Suprapubic skin (tissue), 4 donors: ENCODE results near the gene KLF7. TPM values are rescaled to one million over a fixed set of nuclear protein-coding genes. Genes with fewer than 3 reads are reported as not detected.

Experiments
- DNase-seq, 2 donors: peaks; one replicate each; pipeline ENCODE4 v3.0.0-alpha.2; 2019; ENCODE audit warnings: low spot score in 2 of 2
- H3K27ac ChIP-seq: fragments of 200-600 bp; sonication (generic); one replicate; pipeline ENCODE4 v1.5.1; 2019
- H3K27me3 ChIP-seq: fragments of 200-600 bp; sonication (generic); one replicate; pipeline ENCODE4 v1.5.1; 2019
- H3K36me3 ChIP-seq: fragments of 200-600 bp; sonication (generic); one replicate; pipeline ENCODE4 v1.5.1; 2019
- H3K4me1 ChIP-seq: fragments of 200-600 bp; sonication (generic); one replicate; pipeline ENCODE4 v1.5.1; 2019
- H3K4me3 ChIP-seq: fragments of 200-600 bp; sonication (generic); one replicate; pipeline ENCODE4 v1.5.1; 2019; ENCODE audit warnings: mild to moderate bottlenecking
- H3K9me3 ChIP-seq: fragments of 200-600 bp; sonication (generic); one replicate; pipeline ENCODE4 v1.5.1; 2019
- EP300 ChIP-seq: sonication (generic); formaldehyde crosslinking; IDR thresholded peaks from one replicate; pipeline ENCODE4 v1.6.1; 2017; ENCODE audit warnings: antibody characterized with exemption
- POLR2A ChIP-seq, 2 donors: fragments of 450-650 bp; IDR thresholded peaks; one replicate each; pipeline ENCODE4 v1.6.1; 2017; ENCODE audit warnings: antibody characterized with exemption in 2 of 2, mild to moderate bottlenecking in 2 of 2, moderate library complexity in 2 of 2
- POLR2AphosphoS5 ChIP-seq, 3 donors: sonication (generic); formaldehyde crosslinking; IDR thresholded peaks; one replicate each; pipeline ENCODE4 v1.6.1; 2017; ENCODE audit warnings: antibody characterized with exemption in 3 of 3
- WGBS: methylation state at CpG from one replicate; pipeline ENCODE4 v1.1.5; 2018; 5-methylcytosine and 5-hydroxymethylcytosine counted together
- total RNA-seq, 4 donors: library from RNA; depleted of rRNA; stranded (reverse); fragments of >200 nt; gene quantifications; one replicate each; pipeline ENCODE4 v1.1.0, GENCODE V29; 2016
- TF ChIP-seq, protein P1 (sequence below), 2 donors: fragments of 200-600 bp in 1 of 2; fragments of 450-650 bp in 1 of 2; sonication (generic) in 1 of 2; IDR thresholded peaks; one replicate each; pipeline ENCODE4 v1.5.1; 2016 to 2019; ENCODE audit warnings: antibody characterized with exemption in 2 of 2, mild to moderate bottlenecking in 1 of 2, moderate library complexity in 1 of 2

Gene KLF7
- total RNA-seq, 4 donors from 2014 or later: 10.0 to 17.4 (median 10.7) TPM

DNA sequence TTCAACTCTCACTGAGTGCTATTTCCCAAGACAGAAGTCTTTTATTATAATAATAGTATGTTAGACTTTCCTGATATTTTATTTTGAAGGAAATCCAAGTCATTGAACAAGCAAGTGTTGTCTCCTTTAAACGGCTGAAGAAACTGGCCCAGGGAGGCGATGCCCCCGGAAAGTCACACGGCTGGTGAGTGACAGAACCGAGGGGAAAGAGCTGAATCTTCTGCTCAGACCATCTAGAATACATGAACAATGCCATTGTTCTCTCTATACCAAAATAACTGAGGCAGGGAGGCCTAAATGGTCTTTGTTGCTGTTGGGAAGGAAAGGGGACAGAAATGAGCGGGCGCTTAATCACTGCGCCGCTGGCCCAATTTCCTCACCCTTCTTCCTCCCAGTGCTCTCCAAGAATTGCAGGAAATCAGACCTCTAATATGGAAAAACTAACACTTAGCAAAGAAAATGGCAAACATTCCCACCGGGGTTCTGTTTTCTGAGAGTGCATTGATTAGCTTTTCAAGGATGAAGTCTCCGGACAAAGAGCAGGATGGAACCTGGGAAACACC lies 101.5 kb downstream of the KLF7 start:
- Histone ChIP-seq H3K36me3 (no peaks in the 10 kb centered on the region), H3K9me3 (no peaks in the 10 kb centered on the region), H3K4me3 (no peak overlapping the region), H3K4me1 (no peaks in the 10 kb centered on the region), H3K27ac (no peak overlapping the region), H3K27me3 (no peaks in the 10 kb centered on the region)
- WGBS: 81% methylated on average over 11 of the region's 11 CpGs
- no peak for DNase-seq
- TF ChIP-seq EP300 (no peak), POLR2A (IDR thresholded peaks at IDR 0.05) (no peak), POLR2AphosphoS5 (IDR thresholded peaks at IDR 0.05) (no peak)
- TF ChIP-seq, protein P1, sequence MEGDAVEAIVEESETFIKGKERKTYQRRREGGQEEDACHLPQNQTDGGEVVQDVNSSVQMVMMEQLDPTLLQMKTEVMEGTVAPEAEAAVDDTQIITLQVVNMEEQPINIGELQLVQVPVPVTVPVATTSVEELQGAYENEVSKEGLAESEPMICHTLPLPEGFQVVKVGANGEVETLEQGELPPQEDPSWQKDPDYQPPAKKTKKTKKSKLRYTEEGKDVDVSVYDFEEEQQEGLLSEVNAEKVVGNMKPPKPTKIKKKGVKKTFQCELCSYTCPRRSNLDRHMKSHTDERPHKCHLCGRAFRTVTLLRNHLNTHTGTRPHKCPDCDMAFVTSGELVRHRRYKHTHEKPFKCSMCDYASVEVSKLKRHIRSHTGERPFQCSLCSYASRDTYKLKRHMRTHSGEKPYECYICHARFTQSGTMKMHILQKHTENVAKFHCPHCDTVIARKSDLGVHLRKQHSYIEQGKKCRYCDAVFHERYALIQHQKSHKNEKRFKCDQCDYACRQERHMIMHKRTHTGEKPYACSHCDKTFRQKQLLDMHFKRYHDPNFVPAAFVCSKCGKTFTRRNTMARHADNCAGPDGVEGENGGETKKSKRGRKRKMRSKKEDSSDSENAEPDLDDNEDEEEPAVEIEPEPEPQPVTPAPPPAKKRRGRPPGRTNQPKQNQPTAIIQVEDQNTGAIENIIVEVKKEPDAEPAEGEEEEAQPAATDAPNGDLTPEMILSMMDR (IDR thresholded peaks at IDR 0.05): no peak

DNA sequence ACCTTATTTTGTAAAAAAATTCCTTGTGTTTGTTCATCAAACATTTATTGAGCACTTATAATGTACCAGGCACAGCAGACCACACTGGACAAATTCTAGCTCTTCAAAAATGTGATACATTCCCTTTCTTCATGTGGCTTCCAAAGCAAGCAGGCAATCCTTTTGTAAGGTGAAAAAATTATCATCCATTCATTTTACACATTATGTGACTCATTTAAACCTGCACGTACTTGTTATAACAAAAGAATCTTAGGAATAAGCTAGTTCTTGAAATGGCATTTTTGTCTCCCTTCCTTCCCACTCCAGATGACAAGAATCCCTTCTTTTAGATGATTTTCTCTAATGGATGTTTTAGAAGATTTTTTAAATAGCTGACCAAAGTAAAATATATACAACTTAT lies 104.6 kb downstream of the KLF7 start:
- no peak for TF ChIP-seq POLR2A (IDR thresholded peaks at IDR 0.05)
- TF ChIP-seq EP300: no peak
- TF ChIP-seq POLR2AphosphoS5 (IDR thresholded peaks at IDR 0.05): no peak
- TF ChIP-seq, protein P1 (IDR thresholded peaks at IDR 0.05): no peak
- H3K36me3 ChIP-seq: no peaks in the 10 kb centered on the region
- no peaks in the 10 kb centered on the region for H3K4me1 ChIP-seq
- no peak for DNase-seq
- H3K27me3 ChIP-seq: no peaks in the 10 kb centered on the region
- no peak overlapping the region for H3K27ac ChIP-seq
- WGBS: 52% methylated on average over 1 of the region's 1 CpG
- no peaks in the 10 kb centered on the region for H3K9me3 ChIP-seq
- H3K4me3 ChIP-seq: no peak overlapping the region

- no peak overlapping the region for H3K4me3 ChIP-seq
- no peak for DNase-seq
- H3K4me1 ChIP-seq: peaks cover 6% of the 10 kb centered on the region
- no peaks in the 10 kb centered on the region for H3K9me3 ChIP-seq
- H3K36me3 ChIP-seq: no peaks in the 10 kb centered on the region
- WGBS: 81% methylated on average over 6 of the region's 6 CpGs
- TF ChIP-seq, protein P1 (IDR thresholded peaks at IDR 0.05): no peak
- TF ChIP-seq POLR2AphosphoS5 (IDR thresholded peaks at IDR 0.05) (no peak), POLR2A (IDR thresholded peaks at IDR 0.05) (no peak), EP300 (no peak)
- H3K27ac ChIP-seq: no peak overlapping the region
- no peaks in the 10 kb centered on the region for H3K27me3 ChIP-seq
Measured at GRCh38 chr2:207055257-207055656, 110.5 kb downstream of the KLF7 start.

DNA sequence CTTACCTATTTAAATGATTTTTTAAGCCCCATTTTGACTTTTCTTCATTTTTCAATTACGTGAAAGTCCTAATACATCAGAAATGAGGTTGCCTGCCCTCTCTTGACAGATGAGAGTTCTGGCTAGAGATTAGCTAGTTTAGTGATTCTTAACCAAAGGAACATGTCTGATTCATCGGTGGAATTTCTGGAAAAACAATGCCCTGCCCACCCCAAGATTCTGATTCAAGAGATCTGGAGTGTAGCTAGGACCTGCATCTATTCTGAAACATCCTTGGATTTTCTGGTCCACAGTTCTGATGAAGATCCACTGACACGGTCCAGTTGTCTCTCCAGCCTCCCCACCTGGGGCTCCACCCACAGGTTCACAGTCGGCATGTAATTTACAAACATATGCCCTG lies 111.2 kb downstream of the KLF7 start:
- no peaks in the 10 kb centered on the region for H3K9me3 ChIP-seq
- H3K27me3 ChIP-seq: no peaks in the 10 kb centered on the region
- TF ChIP-seq EP300 (no peak), POLR2AphosphoS5 (IDR thresholded peaks at IDR 0.05) (no peak), POLR2A (IDR thresholded peaks at IDR 0.05) (no peak)
- TF ChIP-seq, protein P1 (IDR thresholded peaks at IDR 0.05): no peak
- WGBS: 59% methylated on average over 4 of the region's 4 CpGs
- no peaks in the 10 kb centered on the region for H3K36me3 ChIP-seq
- H3K4me1 ChIP-seq: peaks cover 6% of the 10 kb centered on the region
- H3K4me3 ChIP-seq: no peak overlapping the region
- H3K27ac ChIP-seq: no peak overlapping the region
- DNase-seq: no peak

GRCh38 chr2:207051385-207051965 lies 114.3 kb downstream of the KLF7 start:
- Histone ChIP-seq H3K4me1 (peaks cover 12% of the 10 kb centered on the region), H3K4me3 (no peak overlapping the region), H3K36me3 (no peaks in the 10 kb centered on the region), H3K27me3 (no peaks in the 10 kb centered on the region), H3K9me3 (no peaks in the 10 kb centered on the region), H3K27ac (no peak overlapping the region)
- 87% methylated on average over 3 of the region's 3 CpGs for WGBS
- no peak for DNase-seq
- TF ChIP-seq EP300: no peak
- TF ChIP-seq, protein P1 (IDR thresholded peaks at IDR 0.05): no peak
- TF ChIP-seq POLR2A (IDR thresholded peaks at IDR 0.05): no peak
- no peak for TF ChIP-seq POLR2AphosphoS5 (IDR thresholded peaks at IDR 0.05)
